HG03565 (cell line): ENCODE measurements around the gene PRSS38.

Experiments
- ATAC-seq: cut with Tn5 transposase; IDR thresholded peaks from one replicate; pipeline ENCODE4 v1.9.1; 2021; ENCODE audit warnings: mild to moderate bottlenecking, moderate library complexity; ENCODE audit not compliant: unreplicated experiment

Gene PRSS38

DNA sequence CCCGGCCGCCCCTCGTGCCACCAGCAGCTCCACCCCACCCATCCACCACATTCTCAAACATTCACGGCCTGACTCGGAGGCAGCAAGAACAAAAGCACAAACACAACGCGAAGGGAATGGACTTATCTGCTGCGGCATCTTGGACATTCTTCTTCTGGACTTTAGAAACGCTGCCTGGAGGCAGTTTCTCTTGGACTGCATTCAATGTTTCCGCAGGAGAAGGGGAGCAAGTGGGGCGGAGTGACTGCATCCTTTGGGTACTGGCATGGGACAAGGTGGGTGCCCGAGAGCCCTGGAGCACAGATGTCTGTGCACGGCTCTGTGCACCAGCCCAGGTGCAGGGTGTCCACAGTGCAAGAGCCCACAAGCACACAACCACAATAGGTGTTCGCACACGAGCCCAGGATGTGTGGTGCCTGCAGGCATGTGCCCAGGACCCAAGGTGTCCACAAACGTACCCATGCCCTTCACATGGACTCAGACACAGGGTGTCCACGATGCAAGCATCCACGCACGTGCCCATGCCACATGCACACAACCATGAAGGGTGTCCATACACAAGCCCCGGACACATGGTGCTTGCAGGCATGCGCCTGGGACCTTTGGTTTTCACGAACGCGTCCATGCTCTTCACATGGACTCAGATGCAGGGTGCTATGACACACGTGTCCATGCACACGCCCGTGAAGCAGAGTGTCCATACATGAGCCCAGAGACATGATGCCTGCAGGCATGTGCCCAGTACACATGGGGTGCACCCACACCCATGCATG is 78.7 kb downstream of the PRSS38 start:
- ATAC-seq, result no peak

- ATAC-seq, result no peak
Observed at GRCh38 chr1:227894831-227895451, 79.5 kb downstream of the PRSS38 start.
